Astrocyte of the hippocampus (primary cell): ENCODE measurements around the gene SAG.

Experiments
- DNase-seq: peaks from one replicate; pipeline ENCODE4 v3.0.0; 2011; ENCODE audit warnings: low read depth, low spot score

The SAG gene

DNA sequence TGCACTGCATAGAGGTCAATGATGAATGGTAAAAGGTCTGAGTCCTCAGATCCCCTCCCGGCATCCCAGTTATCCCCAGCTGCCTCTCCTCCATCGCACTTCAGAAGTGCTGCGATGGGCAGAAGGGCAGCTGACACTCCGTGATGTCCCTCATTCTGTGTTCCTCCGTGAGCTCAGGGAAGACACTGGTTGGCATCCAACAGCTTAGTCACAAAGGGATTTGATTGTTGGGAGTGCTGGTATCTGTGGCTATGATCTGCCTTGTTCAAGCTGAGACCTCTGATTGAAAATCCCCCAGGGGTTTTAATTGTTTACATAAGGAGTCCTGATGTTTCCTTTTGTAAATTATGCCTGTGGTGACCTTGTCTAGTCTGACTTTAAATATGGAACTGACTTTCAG is 19.0 kb upstream of the SAG start:
- DNase-seq: no peak

GRCh38 chr2:233289648-233290047 is 18.0 kb upstream of the SAG start:
- DNase-seq: no peak

DNA sequence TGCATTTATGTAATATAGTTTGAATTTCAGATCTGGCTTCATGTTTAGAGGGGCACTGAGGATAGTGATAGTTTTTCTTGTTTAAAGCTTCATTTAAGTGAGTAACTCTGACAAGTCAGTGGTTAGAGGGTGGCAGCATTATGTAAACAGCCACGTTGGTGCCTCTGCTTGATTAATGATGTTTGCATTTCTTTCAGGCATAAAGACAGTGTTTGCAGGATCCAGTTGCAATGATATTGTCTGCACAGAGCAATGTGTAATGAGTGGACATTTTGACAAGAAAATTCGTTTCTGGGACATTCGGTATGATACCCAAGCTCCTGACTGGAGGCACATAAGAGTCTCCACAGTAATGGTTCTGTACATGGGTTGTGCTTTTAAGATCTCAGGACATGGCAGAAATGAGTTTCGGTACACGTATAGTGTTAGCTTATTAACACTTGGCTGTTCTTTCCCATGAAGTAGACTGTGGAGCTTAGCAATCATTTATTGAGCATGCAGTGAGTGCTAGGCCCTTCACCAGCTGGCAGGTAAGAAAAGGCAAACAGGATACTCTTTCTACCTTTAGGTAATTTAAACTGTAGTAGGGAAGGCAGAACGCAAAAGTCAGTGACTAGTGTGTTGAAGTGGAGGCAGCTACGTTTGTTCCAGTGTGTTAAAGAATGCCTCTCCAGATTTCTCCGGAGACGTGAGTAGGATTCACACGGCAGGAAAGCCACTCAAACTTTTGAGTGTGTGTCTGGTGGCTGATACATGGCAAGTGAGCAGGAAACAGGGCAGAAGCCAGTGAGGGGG is 17.4 kb upstream of the SAG start:
- no peak for DNase-seq

- no peak for DNase-seq
Observed at GRCh38 chr2:233295891-233296290, 11.7 kb upstream of the SAG start.

DNA sequence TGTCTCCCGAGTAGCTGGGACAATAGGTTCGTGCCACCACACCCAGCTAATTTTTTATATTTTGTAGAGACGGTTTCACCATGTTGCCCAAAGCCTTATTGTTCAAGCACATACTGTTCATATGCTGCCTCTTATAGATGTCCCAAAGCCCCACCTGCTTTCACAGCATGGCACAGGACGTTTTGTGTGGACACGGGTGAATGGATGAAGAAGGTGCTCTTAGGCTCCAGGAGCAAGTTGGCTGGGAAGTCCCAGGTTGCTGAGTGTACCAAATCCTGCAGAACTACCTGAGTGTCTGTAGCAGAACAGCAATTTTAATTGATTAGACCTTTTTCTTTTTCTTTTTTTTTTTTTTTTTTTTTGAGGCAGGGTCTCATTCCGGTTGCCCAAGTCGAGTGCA is 10.5 kb upstream of the SAG start:
- no peak for DNase-seq

DNA sequence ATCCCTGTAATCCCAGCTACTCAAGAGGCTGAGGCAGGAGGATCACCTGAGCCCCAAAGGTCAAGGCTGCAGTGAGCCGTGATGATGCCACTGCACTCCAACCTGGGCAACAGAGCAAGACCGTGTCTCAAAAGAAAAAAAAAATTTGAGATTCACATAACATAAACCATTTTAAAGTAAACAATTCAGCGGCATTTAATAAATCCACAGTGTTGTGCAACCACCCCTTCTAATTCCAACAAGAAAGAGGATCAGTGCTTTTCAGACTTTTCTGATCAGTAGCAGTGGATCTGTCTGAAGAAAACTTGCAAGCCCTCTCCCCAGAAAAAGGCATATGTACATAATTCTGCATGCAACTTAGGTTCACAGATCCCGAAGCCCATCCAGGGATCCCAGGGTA is 7.2 kb upstream of the SAG start:
- DNase-seq: no peak

DNA sequence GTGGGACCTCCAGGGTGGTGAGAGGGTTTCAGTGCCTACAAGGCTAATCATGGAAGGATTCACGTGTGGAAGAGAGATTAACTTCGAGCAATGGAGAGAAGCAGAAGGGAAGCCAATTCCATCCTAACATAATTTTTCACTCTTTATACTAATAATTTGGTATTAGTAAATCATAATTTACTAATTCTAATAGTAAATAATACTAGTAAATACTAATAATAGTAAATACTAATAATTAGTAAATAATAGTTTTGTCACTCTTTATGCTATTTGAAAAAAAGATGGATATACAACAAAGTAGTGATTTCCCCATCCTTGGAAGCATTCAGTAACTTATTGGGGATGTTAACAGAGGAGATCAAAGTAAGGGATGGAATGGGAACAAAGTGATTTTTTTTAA is 6.4 kb upstream of the SAG start:
- DNase-seq: no peak

- DNase-seq: no peak
Observed at GRCh38 chr2:233301811-233302210, 5.8 kb upstream of the SAG start.

DNA sequence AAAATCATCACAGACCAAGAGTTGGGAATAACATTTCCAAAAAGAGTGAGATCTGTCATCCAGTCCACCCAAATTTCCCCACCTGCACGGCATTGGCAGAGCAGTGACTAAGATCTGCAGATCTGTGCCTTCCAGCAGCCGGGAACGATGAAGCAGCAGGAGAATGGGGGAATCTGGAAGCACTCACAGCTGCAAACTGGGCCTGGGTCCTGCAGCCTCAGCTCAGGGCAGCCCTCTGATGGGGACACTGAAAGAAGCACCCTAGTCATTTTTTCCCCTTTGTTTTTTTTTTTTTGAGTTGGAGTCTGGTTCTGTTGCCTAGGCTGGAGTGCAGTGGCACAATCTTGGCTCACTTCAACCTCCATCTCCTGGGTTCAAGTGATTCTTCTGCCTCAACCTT is 4.4 kb upstream of the SAG start:
- no peak for DNase-seq

DNA sequence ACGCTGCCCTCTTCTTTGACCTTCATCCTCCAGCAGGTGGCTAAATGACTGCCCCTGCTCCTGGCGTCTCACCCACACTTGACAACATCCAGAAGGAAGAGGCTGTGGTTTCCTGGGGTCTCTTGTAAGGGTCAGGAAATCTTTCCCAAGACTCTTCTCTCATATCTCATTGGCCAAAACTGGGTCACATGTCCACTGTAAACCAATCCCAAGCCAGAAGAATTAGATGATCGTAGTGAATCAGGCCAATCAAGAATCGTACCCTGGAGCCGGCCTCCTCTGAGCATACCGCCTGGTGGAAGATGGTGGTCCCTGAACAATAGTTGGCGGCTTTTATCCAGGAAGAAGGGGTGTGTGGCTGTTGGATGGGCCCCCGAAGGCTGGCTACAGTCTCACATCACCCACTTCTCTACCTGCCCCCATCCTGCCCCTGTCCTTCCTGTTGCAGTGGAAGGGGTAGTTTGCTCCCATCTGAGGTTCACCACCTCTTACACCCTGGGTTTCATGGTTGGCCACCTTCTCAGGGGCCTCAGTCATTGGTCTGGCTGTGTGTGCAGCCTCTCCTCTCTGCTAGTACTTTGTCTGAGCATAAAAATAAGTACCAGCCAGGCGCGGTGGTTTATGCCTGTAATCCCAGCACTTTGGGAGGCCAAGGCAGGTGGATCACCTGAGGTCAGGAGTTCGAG is 3.8 kb downstream of the SAG start:
- no peak for DNase-seq

- no peak for DNase-seq
Observed at GRCh38 chr2:233312874-233313273, 5.3 kb downstream of the SAG start.

GRCh38 chr2:233314180-233314925 is 6.7 kb downstream of the SAG start:
- no peak for DNase-seq

GRCh38 chr2:233317196-233317943 is 9.8 kb downstream of the SAG start:
- DNase-seq: no peak

- DNase-seq: no peak
Observed at GRCh38 chr2:233319256-233319655, 11.6 kb downstream of the SAG start.

- no peak for DNase-seq
Observed at GRCh38 chr2:233320470-233320869, 12.9 kb downstream of the SAG start.

DNA sequence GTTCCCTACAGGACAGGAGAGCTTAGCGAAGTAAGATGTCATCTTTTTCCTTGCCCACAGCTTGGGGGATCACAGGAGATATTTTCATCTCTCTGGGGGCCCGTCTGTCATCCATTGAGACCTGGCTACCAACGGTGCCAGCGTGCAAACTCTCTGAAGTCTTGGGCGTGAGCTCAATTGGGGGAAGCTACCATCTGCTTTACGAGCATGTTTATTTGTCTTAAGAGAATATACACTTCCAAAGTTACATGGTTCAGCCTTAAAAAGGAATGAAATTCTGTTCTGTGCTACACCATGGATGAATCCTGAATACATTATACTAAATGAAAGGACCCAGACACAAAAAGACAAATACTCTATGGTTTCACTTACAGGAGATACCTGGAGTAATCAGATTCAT is 13.6 kb downstream of the SAG start:
- no peak for DNase-seq

DNA sequence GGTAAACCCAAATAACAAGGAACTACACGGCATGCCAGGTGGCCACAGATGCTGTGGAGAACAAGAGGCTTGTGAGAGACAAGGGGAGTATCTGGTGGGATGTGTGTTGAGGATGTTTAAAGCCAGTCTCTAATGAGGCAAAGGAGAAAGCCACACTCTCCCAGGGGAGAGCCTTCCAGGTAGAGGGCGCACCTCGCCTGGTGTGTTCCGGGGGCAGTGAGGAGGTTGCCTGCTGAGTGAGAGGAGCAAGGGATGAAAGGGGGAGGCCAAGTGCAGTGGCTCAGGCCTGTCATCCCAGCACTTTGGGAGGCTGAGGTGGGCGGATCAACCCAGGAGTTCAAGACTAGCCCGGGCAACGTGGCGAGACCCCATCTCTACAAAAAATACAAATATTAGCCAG is 16.2 kb downstream of the SAG start:
- DNase-seq: no peak

- DNase-seq: no peak
Observed at GRCh38 chr2:233325256-233325655, 17.6 kb downstream of the SAG start.

DNA sequence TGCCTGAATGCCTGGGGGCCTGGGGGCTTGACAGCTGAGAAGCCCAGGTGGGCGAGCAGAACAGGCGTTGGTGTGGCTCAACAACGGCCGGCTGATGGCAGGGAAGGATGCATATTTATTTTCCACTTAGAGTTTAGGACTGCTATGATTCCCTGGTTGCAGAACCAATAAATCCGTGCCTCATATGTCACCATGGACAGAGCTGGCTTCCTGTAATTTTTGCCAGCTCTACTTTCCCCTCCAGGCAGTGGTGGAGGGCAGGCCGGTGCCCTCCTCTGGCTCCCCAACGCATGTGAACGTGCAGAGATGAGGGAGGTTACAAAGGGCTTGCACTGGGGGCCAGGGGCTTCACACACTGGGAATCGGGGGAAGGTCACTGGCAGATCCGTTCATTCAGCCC is 18.2 kb downstream of the SAG start:
- DNase-seq: no peak

DNA sequence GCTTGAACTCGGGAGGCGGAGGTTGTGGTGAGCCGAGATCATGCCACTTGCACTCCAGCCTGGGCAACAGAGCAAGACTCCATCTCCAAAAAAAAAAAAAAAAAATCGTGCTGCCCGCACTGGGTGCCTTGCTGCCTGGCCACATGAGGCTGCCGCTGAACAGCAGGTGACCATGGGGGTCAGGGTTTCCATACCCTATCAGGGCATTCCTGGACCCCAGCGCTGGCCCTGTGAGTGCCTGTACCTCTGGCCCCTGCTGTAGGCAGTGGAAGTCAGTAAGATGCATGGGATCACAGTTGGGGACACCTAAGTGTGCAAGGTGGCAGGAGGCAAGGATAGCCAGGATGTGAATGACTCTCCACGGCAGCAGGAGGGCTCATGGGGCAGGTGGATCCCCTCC is 18.9 kb downstream of the SAG start:
- no peak for DNase-seq

DNA sequence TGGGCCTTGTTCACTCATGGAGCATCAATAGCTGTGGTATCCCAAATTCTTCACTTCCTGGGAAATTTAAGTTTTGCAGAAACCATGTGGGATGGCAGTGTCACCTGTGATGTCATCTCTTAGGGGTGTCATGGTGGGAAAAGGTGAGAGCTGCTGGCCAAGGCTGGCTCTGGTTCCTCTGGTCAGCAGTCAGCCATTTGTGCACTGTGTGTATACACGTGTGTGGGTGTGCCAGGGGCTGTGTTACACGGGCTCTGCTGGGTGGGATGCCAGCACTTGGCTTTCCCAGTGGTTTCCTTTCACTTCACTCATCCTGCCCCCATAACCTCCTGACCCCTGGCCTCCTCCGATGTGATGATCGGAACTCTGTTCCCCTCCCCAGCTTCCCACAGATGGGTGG is 21.3 kb downstream of the SAG start:
- no peak for DNase-seq
